Fibroblast of villous mesenchyme (primary cell): ENCODE data around the gene SETD3. TPM values are rescaled to one million over a fixed set of nuclear protein-coding genes. Genes with fewer than 3 reads are reported as not detected.

Source experiments
- DNase-seq: peaks from one replicate; pipeline ENCODE4 v3.0.0-alpha.2; 2010; ENCODE audit warnings: low read depth
- H3K4me3 ChIP-seq: 2 replicates; pipeline ENCODE4 v1.5.1; 2011; ENCODE audit warnings: low read depth, mild to moderate bottlenecking, low read length
- total RNA-seq: library from RNA; depleted of rRNA; stranded (reverse); fragments of >200 nt; gene quantifications from 2 replicates; pipeline ENCODE4 v1.2.3, GENCODE V29; 2012
- TF ChIP-seq, protein P1 (sequence below): IDR thresholded peaks from 2 replicates; pipeline ENCODE4 v1.5.1; 2012; ENCODE audit warnings: low read depth, mild to moderate bottlenecking, low read length; ENCODE audit not compliant: insufficient read depth

Gene SETD3
- total RNA-seq, 1 donor = 57.0 TPM

GRCh38 chr14:99427632-99428300, 52.9 kb downstream of the SETD3 start:
- TF ChIP-seq, protein P1, sequence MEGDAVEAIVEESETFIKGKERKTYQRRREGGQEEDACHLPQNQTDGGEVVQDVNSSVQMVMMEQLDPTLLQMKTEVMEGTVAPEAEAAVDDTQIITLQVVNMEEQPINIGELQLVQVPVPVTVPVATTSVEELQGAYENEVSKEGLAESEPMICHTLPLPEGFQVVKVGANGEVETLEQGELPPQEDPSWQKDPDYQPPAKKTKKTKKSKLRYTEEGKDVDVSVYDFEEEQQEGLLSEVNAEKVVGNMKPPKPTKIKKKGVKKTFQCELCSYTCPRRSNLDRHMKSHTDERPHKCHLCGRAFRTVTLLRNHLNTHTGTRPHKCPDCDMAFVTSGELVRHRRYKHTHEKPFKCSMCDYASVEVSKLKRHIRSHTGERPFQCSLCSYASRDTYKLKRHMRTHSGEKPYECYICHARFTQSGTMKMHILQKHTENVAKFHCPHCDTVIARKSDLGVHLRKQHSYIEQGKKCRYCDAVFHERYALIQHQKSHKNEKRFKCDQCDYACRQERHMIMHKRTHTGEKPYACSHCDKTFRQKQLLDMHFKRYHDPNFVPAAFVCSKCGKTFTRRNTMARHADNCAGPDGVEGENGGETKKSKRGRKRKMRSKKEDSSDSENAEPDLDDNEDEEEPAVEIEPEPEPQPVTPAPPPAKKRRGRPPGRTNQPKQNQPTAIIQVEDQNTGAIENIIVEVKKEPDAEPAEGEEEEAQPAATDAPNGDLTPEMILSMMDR = no peak
- DNase-seq = peak; percentile 75

GRCh38 chr14:99426813-99427346, 53.8 kb downstream of the SETD3 start:
- no peak overlapping the region for H3K4me3 ChIP-seq
- no peak for DNase-seq
- TF ChIP-seq, protein P1 = no peak

More at GRCh38 chr14:99427632-99428300, 52.9 kb downstream of the SETD3 start:
- H3K4me3 ChIP-seq = no peak overlapping the region

- H3K4me3 ChIP-seq = no peak overlapping the region
- TF ChIP-seq, protein P1 = no peak
- DNase-seq = no peak
These were observed 54.4 kb downstream of the SETD3 start for GRCh38 chr14:99426265-99426664.

DNA sequence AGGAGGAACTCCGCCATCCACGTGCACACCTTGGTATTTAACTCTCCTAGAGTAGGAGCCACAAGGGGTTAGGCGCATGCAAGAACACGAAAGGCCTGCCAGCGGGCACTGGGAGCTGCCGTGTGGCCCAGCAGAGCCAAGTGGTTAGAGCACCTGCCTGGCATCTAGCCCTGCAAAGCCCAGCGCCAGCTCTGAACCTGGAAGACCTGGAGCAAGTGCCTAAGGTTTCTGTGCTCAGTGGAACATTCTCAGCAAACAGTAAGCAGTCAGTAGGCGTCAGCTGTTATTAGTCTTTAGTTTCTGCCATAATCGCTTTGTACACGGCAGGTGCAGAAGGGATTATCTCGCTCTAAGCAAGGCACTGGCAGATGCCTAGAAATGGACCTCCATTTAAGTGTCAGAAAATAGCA, 55.4 kb downstream of the SETD3 start:
- TF ChIP-seq, protein P1 = no peak
- no peak for DNase-seq
- no peak overlapping the region for H3K4me3 ChIP-seq

GRCh38 chr14:99424306-99424877, 56.3 kb downstream of the SETD3 start:
- DNase-seq = no peak
- H3K4me3 ChIP-seq = no peak overlapping the region
- TF ChIP-seq, protein P1 = no peak

DNA sequence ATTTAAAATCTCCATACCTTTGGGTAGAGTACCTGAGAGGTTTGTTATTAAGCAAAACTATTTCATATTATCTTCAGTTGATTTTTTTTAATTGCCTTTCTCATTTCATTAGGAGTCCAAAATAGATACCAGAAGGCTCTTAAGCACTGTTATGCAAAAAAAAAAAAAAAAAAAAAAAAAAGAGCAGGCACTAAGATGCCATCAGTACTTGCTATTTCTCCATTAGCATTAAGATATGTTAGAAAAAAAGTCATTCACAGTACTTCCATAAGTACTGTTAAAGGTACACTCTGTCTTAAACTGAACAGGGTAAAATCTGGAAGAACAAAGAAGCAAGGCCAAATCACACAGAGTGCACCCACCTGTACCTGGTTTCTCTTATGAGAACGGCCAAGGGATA, 57.2 kb downstream of the SETD3 start:
- TF ChIP-seq, protein P1 = no peak
- no peak for DNase-seq
- no peak overlapping the region for H3K4me3 ChIP-seq
